WERI-Rb-1 (cell line): Measurements from ENCODE around the gene BNIP2.

Experiments
- DNase-seq: peaks from one replicate; pipeline ENCODE4 v3.0.0-alpha.2; 2020
- H3K27ac ChIP-seq: fragments of 250-450 bp; sonication (Bioruptor Pico); 2 replicates; pipeline ENCODE4 v1.5.1; 2020; ENCODE audit warnings: mild to moderate bottlenecking, moderate library complexity
- H3K27me3 ChIP-seq: fragments of 250-450 bp; sonication (Bioruptor Pico); 2 replicates; pipeline ENCODE4 v1.5.1; 2021; ENCODE audit warnings: mild to moderate bottlenecking, low read depth, moderate library complexity; ENCODE audit not compliant: insufficient read depth, severe bottlenecking
- H3K36me3 ChIP-seq: fragments of 250-450 bp; sonication (Bioruptor Pico); 2 replicates; pipeline ENCODE4 v1.5.1; 2020; ENCODE audit warnings: mild to moderate bottlenecking, moderate library complexity
- H3K4me3 ChIP-seq: 2 replicates; pipeline ENCODE4 v1.5.1; 2011; ENCODE audit warnings: low read depth, mild to moderate bottlenecking, control low read depth, low read length
- H3K9me3 ChIP-seq: fragments of 250-450 bp; sonication (Bioruptor Pico); 2 replicates; pipeline ENCODE4 v1.5.1; 2021; ENCODE audit warnings: mild to moderate bottlenecking, moderate library complexity; ENCODE audit not compliant: severe bottlenecking
- CTCF ChIP-seq: IDR thresholded peaks from 2 replicates; pipeline ENCODE4 v1.5.1; 2011; ENCODE audit warnings: low read depth, mild to moderate bottlenecking, control low read depth, inconsistent platforms, low read length

Gene BNIP2

GRCh38 chr15:59616379-59616778, 72.7 kb downstream of the BNIP2 start:
- Histone ChIP-seq H3K36me3 (no peaks in the 10 kb centered on the region), H3K9me3 (no peaks in the 10 kb centered on the region), H3K4me3 (no peak overlapping the region), H3K27me3 (no peaks in the 10 kb centered on the region), H3K27ac (no peak overlapping the region)
- no peak for TF ChIP-seq CTCF
- no peak for DNase-seq

- no peak overlapping the region for H3K27ac ChIP-seq
- H3K4me3 ChIP-seq, result no peak overlapping the region
- H3K27me3 ChIP-seq, result no peaks in the 10 kb centered on the region
- no peaks in the 10 kb centered on the region for H3K36me3 ChIP-seq
- TF ChIP-seq CTCF, result no peak
- no peaks in the 10 kb centered on the region for H3K9me3 ChIP-seq
- no peak for DNase-seq
Observed at GRCh38 chr15:59615661-59616060, 73.5 kb downstream of the BNIP2 start.

- no peak overlapping the region for H3K4me3 ChIP-seq
- H3K9me3 ChIP-seq, result no peaks in the 10 kb centered on the region
- DNase-seq, result no peak
- H3K27me3 ChIP-seq, result no peaks in the 10 kb centered on the region
- H3K27ac ChIP-seq, result no peak overlapping the region
- TF ChIP-seq CTCF, result no peak
- no peaks in the 10 kb centered on the region for H3K36me3 ChIP-seq
Observed at GRCh38 chr15:59614153-59614552, 75.0 kb downstream of the BNIP2 start.

- Histone ChIP-seq H3K4me3 (no peak within 1 kb of the TSS), H3K27ac (no peak within 1 kb of the TSS)
- DNase-seq, result no peak
Observed at GRCh38 chr15:59611276-59612260, 77.6 kb downstream of the BNIP2 start, which contains the start of gene GCNT3. Gene GCNT3, plus strand, starts transcription at chr15:59611783. Its CDS starts 6,456 bp downstream, at chr15:59618239.

GRCh38 chr15:59609730-59610712, 79.1 kb downstream of the BNIP2 start:
- TF ChIP-seq CTCF, result 0 out of 2 replicates have a peak, but pooled peaks have one; percentile 2
- Histone ChIP-seq H3K27ac (no peak overlapping the region), H3K9me3 (peaks cover 3% of the 10 kb centered on the region), H3K4me3 (no peak overlapping the region), H3K27me3 (no peaks in the 10 kb centered on the region), H3K36me3 (no peaks in the 10 kb centered on the region)
- no peak for DNase-seq

More at GRCh38 chr15:59611276-59612260, 77.6 kb downstream of the BNIP2 start, which contains the start of gene GCNT3:
- H3K9me3 ChIP-seq, result peaks cover 2% of the 10 kb centered on the region
- no peaks in the 10 kb centered on the region for H3K36me3 ChIP-seq
- no peak for TF ChIP-seq CTCF
- no peaks in the 10 kb centered on the region for H3K27me3 ChIP-seq
